Measurements from ENCODE around the gene TMEM123. TPM values are rescaled to one million over a fixed set of nuclear protein-coding genes. Genes with fewer than 3 reads are reported as not detected.

TMEM123 gene
- total RNA-seq, 1 donor = 91.9 TPM

- H3K27me3 ChIP-seq (ENCODE audit: insufficient read depth, low read length) = no peaks in the 10 kb centered on the region
- H3K27ac ChIP-seq (ENCODE audit: low read depth, low read length) = peak overlapping the region; percentile 65
- TF ChIP-seq, protein P1, sequence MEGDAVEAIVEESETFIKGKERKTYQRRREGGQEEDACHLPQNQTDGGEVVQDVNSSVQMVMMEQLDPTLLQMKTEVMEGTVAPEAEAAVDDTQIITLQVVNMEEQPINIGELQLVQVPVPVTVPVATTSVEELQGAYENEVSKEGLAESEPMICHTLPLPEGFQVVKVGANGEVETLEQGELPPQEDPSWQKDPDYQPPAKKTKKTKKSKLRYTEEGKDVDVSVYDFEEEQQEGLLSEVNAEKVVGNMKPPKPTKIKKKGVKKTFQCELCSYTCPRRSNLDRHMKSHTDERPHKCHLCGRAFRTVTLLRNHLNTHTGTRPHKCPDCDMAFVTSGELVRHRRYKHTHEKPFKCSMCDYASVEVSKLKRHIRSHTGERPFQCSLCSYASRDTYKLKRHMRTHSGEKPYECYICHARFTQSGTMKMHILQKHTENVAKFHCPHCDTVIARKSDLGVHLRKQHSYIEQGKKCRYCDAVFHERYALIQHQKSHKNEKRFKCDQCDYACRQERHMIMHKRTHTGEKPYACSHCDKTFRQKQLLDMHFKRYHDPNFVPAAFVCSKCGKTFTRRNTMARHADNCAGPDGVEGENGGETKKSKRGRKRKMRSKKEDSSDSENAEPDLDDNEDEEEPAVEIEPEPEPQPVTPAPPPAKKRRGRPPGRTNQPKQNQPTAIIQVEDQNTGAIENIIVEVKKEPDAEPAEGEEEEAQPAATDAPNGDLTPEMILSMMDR (IDR thresholded peaks at IDR 0.05; ENCODE audit: extremely low read depth, low read depth, low read length) = no peak
- no peaks in the 10 kb centered on the region for H3K36me3 ChIP-seq (ENCODE audit: insufficient read depth, low read length)
- peak overlapping the region; percentile 90 for H3K4me2 ChIP-seq (ENCODE audit: insufficient read depth, low read length)
- H3K9me3 ChIP-seq (ENCODE audit: low read depth, low read length) = no peaks in the 10 kb centered on the region
- H2AFZ ChIP-seq (ENCODE audit: low read length) = peak overlapping the region; percentile 96
- H3K4me3 ChIP-seq (ENCODE audit: insufficient read depth, low read length) = peak overlapping the region; percentile 89
- no peaks in the 10 kb centered on the region for H4K20me1 ChIP-seq (ENCODE audit: insufficient read depth, low read length)
- peaks cover 44% of the 10 kb centered on the region for H3K79me2 ChIP-seq (ENCODE audit: insufficient read depth, low read length)
- no peak for DNase-seq (ENCODE audit: insufficient read length, low spot score, missing footprints)
- H3K4me1 ChIP-seq (ENCODE audit: insufficient read depth, low read length) = peaks cover 31% of the 10 kb centered on the region
These were observed 1.4 kb downstream of the TMEM123 start for GRCh38 chr11:102451041-102451680.

- no peak overlapping the region for H3K27ac ChIP-seq (ENCODE audit: low read depth, low read length)
- H3K9me3 ChIP-seq (ENCODE audit: low read depth, low read length) = no peaks in the 10 kb centered on the region
- TF ChIP-seq, protein P1 (IDR thresholded peaks at IDR 0.05; ENCODE audit: extremely low read depth, low read depth, low read length) = no peak
- H2AFZ ChIP-seq (ENCODE audit: low read length) = no peak overlapping the region
- no peaks in the 10 kb centered on the region for H3K36me3 ChIP-seq (ENCODE audit: insufficient read depth, low read length)
- no peak overlapping the region for H3K4me3 ChIP-seq (ENCODE audit: insufficient read depth, low read length)
- DNase-seq (ENCODE audit: insufficient read length, low spot score, missing footprints) = no peak
- no peak overlapping the region for H3K4me2 ChIP-seq (ENCODE audit: insufficient read depth, low read length)
- H3K79me2 ChIP-seq (ENCODE audit: insufficient read depth, low read length) = peaks cover 48% of the 10 kb centered on the region
- peaks cover 26% of the 10 kb centered on the region for H3K4me1 ChIP-seq (ENCODE audit: insufficient read depth, low read length)
- no peaks in the 10 kb centered on the region for H3K27me3 ChIP-seq (ENCODE audit: insufficient read depth, low read length)
- H4K20me1 ChIP-seq (ENCODE audit: insufficient read depth, low read length) = no peaks in the 10 kb centered on the region
These were observed 2.7 kb downstream of the TMEM123 start for GRCh38 chr11:102449651-102450570.

- Histone ChIP-seq H2AFZ (ENCODE audit: low read length) (no peak overlapping the region), H3K4me1 (ENCODE audit: insufficient read depth, low read length) (peaks cover 26% of the 10 kb centered on the region), H4K20me1 (ENCODE audit: insufficient read depth, low read length) (no peaks in the 10 kb centered on the region), H3K79me2 (ENCODE audit: insufficient read depth, low read length) (peaks cover 54% of the 10 kb centered on the region), H3K27ac (ENCODE audit: low read depth, low read length) (no peak overlapping the region), H3K27me3 (ENCODE audit: insufficient read depth, low read length) (no peaks in the 10 kb centered on the region), H3K9me3 (ENCODE audit: low read depth, low read length) (no peaks in the 10 kb centered on the region), H3K36me3 (ENCODE audit: insufficient read depth, low read length) (no peaks in the 10 kb centered on the region), H3K4me3 (ENCODE audit: insufficient read depth, low read length) (no peak overlapping the region), H3K4me2 (ENCODE audit: insufficient read depth, low read length) (no peak overlapping the region)
- TF ChIP-seq, protein P1 (IDR thresholded peaks at IDR 0.05; ENCODE audit: extremely low read depth, low read depth, low read length) = no peak
- no peak for DNase-seq (ENCODE audit: insufficient read length, low spot score, missing footprints)
These were observed 3.7 kb downstream of the TMEM123 start for GRCh38 chr11:102448869-102449224.

All from osteoblast (primary cell).